Neutrophil (primary cell): ENCODE results near the gene MCC.

Experiments
- H3K27ac ChIP-seq: fragments of 200-600 bp; sonication (generic); 2 replicates; pipeline ENCODE4 v1.5.1; 2016; ENCODE audit warnings: mild to moderate bottlenecking, moderate library complexity
- H3K27me3 ChIP-seq: fragments of 200-600 bp; sonication (generic); 2 replicates; pipeline ENCODE4 v1.6.0; 2016; ENCODE audit warnings: mild to moderate bottlenecking
- H3K36me3 ChIP-seq: fragments of 200-600 bp; sonication (generic); 2 replicates; pipeline ENCODE4 v1.5.1; 2017
- H3K4me1 ChIP-seq, 2 experiments: fragments of 200-600 bp in 1 of 2; sonication (generic) in 1 of 2; 1 replicate in 1 of 2; 2 replicates in 1 of 2; pipeline versions ENCODE4 v1.5.1 to v1.6.1; 2013 to 2016; ENCODE audit warnings: low read depth in 1 of 2, low read length in 1 of 2, mild to moderate bottlenecking in 1 of 2, moderate library complexity in 1 of 2; ENCODE audit not compliant: control insufficient read depth in 1 of 2, insufficient read depth in 1 of 2
- H3K4me3 ChIP-seq, 2 experiments: fragments of 200-600 bp in 1 of 2; sonication (generic) in 1 of 2; 1 replicate in 1 of 2; 2 replicates in 1 of 2; pipeline ENCODE4 v1.5.1; 2013 to 2016; ENCODE audit warnings: low read depth in 1 of 2, low read length in 1 of 2, mild to moderate bottlenecking in 1 of 2, moderate library complexity in 1 of 2
- H3K9me3 ChIP-seq: fragments of 200-600 bp; sonication (generic); 2 replicates; pipeline ENCODE4 v1.5.1; 2016
- CTCF ChIP-seq: fragments of 200-600 bp; sonication (generic); IDR thresholded peaks from 2 replicates; pipeline ENCODE4 v1.5.1; 2016; ENCODE audit warnings: antibody characterized with exemption

The MCC gene

DNA sequence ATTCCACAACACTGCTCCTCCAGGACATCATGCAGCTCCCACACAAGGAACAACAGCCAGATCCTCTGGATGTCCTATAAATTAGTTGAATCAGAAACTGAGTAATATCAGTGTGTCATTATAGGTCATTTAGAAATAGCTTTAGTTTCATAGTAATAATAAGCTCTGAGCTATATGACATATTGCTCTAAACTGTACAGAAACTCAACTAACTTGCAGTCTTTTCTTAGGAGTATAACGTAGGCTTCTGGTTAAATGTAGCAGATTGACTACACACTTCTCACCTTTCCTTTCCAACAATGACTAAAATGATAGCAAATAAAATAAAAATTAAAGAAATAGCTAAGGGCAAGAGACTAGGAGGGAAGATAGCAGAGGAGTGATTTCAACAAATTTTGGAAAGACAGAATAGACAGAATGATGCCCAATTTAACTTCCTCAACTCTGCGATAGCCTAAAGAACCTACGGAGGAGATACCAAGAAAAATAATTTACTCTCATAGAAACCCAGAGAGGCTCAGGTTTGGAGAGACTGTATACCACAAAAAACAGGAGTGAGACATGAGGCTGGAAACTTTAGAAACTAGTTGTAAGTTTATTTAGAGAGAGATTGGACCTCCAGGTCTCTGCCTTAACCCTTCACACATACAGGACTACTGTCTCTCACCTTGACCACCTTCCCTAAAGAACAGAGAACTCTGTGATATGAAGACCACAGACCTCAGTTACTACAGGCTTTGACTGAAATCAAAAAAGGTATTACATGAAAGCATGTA, 247.1 kb downstream of the MCC start:
- no peak overlapping the region for H3K27ac ChIP-seq
- TF ChIP-seq CTCF, result no peak
- no peaks in the 10 kb centered on the region for H3K36me3 ChIP-seq
- no peaks in the 10 kb centered on the region for H3K9me3 ChIP-seq
- H3K27me3 ChIP-seq, result peaks cover 15% of the 10 kb centered on the region
- H3K4me1 ChIP-seq, result no peaks in the 10 kb centered on the region
- H3K4me3 ChIP-seq, result no peak overlapping the region

DNA sequence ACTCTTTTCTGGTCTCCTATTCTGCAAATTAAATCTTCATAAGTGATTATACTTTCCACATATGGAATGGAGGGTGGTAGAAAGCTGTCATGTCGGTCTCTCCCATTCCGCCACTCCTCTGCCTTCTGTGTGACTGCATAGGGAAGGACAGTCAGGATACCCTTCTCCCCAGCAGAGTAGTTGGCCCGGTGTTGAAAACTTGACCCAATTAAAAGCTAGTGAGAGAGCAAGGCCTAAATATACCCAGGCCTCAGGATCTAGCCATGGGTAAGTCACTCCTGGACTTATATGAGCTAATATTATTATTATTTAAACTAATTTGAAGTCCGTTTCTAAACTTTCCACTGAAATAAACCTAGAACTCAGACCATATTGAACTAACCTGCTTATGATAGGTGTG, 248.2 kb downstream of the MCC start:
- Histone ChIP-seq H3K9me3 (no peaks in the 10 kb centered on the region), H3K27ac (no peak overlapping the region), H3K36me3 (no peaks in the 10 kb centered on the region), H3K4me3 (no peak overlapping the region), H3K4me1 (no peaks in the 10 kb centered on the region), H3K27me3 (peaks cover 15% of the 10 kb centered on the region)
- no peak for TF ChIP-seq CTCF

- Histone ChIP-seq H3K27ac (no peak overlapping the region), H3K4me1 (no peaks in the 10 kb centered on the region), H3K9me3 (no peaks in the 10 kb centered on the region), H3K36me3 (no peaks in the 10 kb centered on the region), H3K4me3 (no peak overlapping the region), H3K27me3 (peaks cover 16% of the 10 kb centered on the region)
- TF ChIP-seq CTCF, result no peak
Observed at GRCh38 chr5:113237893-113238292, 250.4 kb downstream of the MCC start.

DNA sequence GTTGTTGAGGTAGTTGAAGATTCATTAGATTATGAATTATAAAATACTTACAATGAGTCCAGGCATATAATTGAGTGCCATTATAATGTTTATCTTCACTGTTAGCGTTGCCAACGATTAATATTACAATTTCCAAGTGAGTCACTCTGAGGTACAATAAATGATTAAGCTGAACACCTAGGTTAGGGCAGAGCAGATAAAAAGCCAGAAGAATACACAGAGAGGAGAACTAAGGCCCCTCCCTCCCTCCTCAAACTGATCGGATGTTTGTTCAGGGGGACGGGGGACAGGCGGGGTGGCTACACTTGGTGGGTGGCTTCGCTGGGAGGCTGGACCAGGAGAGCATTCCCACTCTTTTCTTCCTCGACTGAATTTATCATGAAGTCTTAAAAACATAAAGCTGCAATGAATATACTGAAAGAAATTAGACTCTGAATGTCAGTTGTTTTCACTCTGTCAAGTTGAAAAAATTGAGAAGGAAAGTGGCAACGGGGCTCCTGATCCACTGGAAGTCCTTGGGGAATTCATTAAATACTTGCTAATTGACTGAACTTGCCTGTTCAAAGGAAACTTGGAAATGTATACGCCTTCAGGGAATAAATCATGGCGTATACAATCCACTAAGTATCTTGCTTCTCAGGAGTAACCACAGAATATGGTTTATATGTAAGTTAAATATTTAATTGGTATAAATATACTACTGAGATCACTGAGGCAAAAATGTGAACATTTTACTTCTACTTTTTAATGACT, 251.5 kb downstream of the MCC start:
- Histone ChIP-seq H3K9me3 (no peaks in the 10 kb centered on the region), H3K4me3 (no peak overlapping the region), H3K4me1 (no peaks in the 10 kb centered on the region), H3K27me3 (peaks cover 26% of the 10 kb centered on the region), H3K27ac (no peak overlapping the region), H3K36me3 (no peaks in the 10 kb centered on the region)
- no peak for TF ChIP-seq CTCF

DNA sequence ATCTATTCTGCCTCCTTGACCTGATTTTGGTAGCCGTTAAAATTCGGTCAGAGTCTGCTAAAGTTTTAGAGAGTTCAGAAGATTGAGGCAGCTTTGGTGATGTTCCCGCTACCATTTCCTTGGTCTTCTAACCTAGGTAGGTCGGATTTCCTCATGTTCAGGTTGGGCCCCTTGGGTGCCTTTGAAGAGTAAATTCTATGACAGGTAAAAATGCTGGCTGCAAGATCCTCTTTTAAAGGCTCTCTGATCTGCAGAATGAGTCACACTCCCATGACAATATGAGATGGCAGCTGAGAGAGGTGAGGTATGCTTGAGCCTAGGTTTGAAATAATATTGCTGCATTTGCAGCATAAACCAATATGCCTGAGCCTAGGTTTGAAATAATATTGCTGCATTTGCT, 252.4 kb downstream of the MCC start:
- Histone ChIP-seq H3K4me1 (no peaks in the 10 kb centered on the region), H3K36me3 (no peaks in the 10 kb centered on the region), H3K4me3 (no peak overlapping the region), H3K27ac (no peak overlapping the region), H3K9me3 (no peaks in the 10 kb centered on the region), H3K27me3 (peaks cover 28% of the 10 kb centered on the region)
- no peak for TF ChIP-seq CTCF
